GM12864 (cell line): ENCODE data around the gene TYMP.
A peak's percentile ranks its signal among the peaks of the same experiment; 100 is the strongest.

Source experiments
- DNase-seq: peaks from one replicate; pipeline ENCODE4 v3.0.0-alpha.2; 2011; ENCODE audit warnings: low read depth
- H3K4me3 ChIP-seq: 2 replicates; pipeline ENCODE4 v1.5.1; 2011; ENCODE audit warnings: mild to moderate bottlenecking, low read depth, low read length, control low read depth
- CTCF ChIP-seq: IDR thresholded peaks from 2 replicates; pipeline ENCODE4 v1.5.1; 2011; ENCODE audit warnings: low read depth, mild to moderate bottlenecking, moderate library complexity, low read length, control low read depth, inconsistent platforms; ENCODE audit errors: missing control alignments

The TYMP gene

GRCh38 chr22:50569896-50570535, 40.2 kb upstream of the TYMP start:
- no peak for TF ChIP-seq CTCF
- no peak overlapping the region for H3K4me3 ChIP-seq
- DNase-seq, result no peak

GRCh38 chr22:50569041-50569459, 39.2 kb upstream of the TYMP start:
- no peak overlapping the region for H3K4me3 ChIP-seq

GRCh38 chr22:50568626-50569025, 38.8 kb upstream of the TYMP start:
- TF ChIP-seq CTCF, result no peak
- no peak for DNase-seq
- no peak overlapping the region for H3K4me3 ChIP-seq

More at GRCh38 chr22:50569041-50569459, 39.2 kb upstream of the TYMP start:
- DNase-seq, result no peak
- TF ChIP-seq CTCF, result no peak

GRCh38 chr22:50567721-50568252, 38.0 kb upstream of the TYMP start:
- no peak overlapping the region for H3K4me3 ChIP-seq
- no peak for DNase-seq
- no peak for TF ChIP-seq CTCF

GRCh38 chr22:50564289-50564688, 34.5 kb upstream of the TYMP start:
- DNase-seq, result no peak
- H3K4me3 ChIP-seq, result no peak overlapping the region
- TF ChIP-seq CTCF, result no peak

GRCh38 chr22:50563413-50564160, 33.8 kb upstream of the TYMP start:
- H3K4me3 ChIP-seq, result peak overlapping the region; percentile 57
- no peak for DNase-seq
- no peak for TF ChIP-seq CTCF
